GM19025 (cell line): ENCODE results near the gene REC114.
"Not testable (repeated sequence)": the region's sequence is repeated elsewhere in the genome, so short reads cannot be mapped to it uniquely, and the experiment has no call there.

ENCODE experiments used
- ATAC-seq: cut with Tn5 transposase; IDR thresholded peaks from one replicate; pipeline ENCODE4 v1.9.1; 2021; ENCODE audit warnings: mild to moderate bottlenecking, low read depth, moderate library complexity; ENCODE audit not compliant: unreplicated experiment

The REC114 gene

GRCh38 chr15:73572296-73572695 is 129.3 kb downstream of the REC114 start:
- no peak for ATAC-seq

GRCh38 chr15:73573037-73573436 is 130.1 kb downstream of the REC114 start:
- ATAC-seq: no peak

GRCh38 chr15:73573572-73573971 is 130.6 kb downstream of the REC114 start:
- no peak for ATAC-seq

GRCh38 chr15:73575636-73576247 is 132.8 kb downstream of the REC114 start:
- no peak for ATAC-seq

GRCh38 chr15:73577593-73577992 is 134.6 kb downstream of the REC114 start:
- not testable (repeated sequence) for ATAC-seq

- no peak for ATAC-seq
Measured at GRCh38 chr15:73578026-73578425, 135.1 kb downstream of the REC114 start.

GRCh38 chr15:73582851-73583379 is 140.0 kb downstream of the REC114 start:
- ATAC-seq: no peak

- ATAC-seq: no peak
Measured at GRCh38 chr15:73583544-73583943, 140.6 kb downstream of the REC114 start.

GRCh38 chr15:73584699-73585420 is 141.9 kb downstream of the REC114 start:
- ATAC-seq: no peak

- no peak for ATAC-seq
Measured at GRCh38 chr15:73585871-73586654, 143.1 kb downstream of the REC114 start.

- ATAC-seq: no peak
Measured at GRCh38 chr15:73589766-73590165, 146.8 kb downstream of the REC114 start.

- no peak for ATAC-seq
Measured at GRCh38 chr15:73590263-73590662, 147.3 kb downstream of the REC114 start.

GRCh38 chr15:73593304-73594074 is 150.5 kb downstream of the REC114 start:
- no peak for ATAC-seq

GRCh38 chr15:73594109-73594508 is 151.1 kb downstream of the REC114 start:
- no peak for ATAC-seq

- ATAC-seq: no peak
Measured at GRCh38 chr15:73596174-73596573, 153.2 kb downstream of the REC114 start.

- ATAC-seq: no peak
Measured at GRCh38 chr15:73597036-73597638, 154.2 kb downstream of the REC114 start.

- ATAC-seq: no peak
Measured at GRCh38 chr15:73598530-73599160, 155.7 kb downstream of the REC114 start.

- no peak for ATAC-seq
Measured at GRCh38 chr15:73599934-73600333, 157.0 kb downstream of the REC114 start.
